Placental epithelial cell (primary cell): Measurements from ENCODE around the gene ARMCX1. TPM values are rescaled to one million over a fixed set of nuclear protein-coding genes. Genes with fewer than 3 reads are reported as not detected.

Experiments
- total RNA-seq: library from RNA; depleted of rRNA; stranded (reverse); fragments of >200 nt; gene quantifications from 2 replicates; pipeline ENCODE4 v1.2.3, GENCODE V29; 2012

Gene ARMCX1
- 56.1 and 101 TPM in 2 replicates for total RNA-seq

DNA sequence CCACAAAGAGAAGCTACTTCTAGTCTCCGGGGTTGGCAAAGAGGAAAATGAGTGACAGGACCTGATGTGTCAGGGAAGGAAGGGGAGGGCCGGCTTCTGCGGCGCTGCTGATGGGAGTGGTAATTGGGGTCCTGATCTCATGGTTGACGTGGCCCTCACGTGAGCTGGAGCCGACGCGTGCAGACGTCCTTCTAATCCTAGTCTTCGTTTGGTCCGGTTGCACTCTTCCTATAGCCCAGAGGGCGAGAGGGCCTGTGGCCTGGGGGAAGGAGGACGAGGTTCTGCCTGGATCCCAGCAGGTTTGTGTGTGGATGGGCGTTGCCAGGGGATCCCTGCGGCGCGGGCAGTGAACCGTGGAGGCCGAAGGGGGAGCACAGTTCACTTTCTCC, at the start of gene ARMCX1:
Gene ARMCX1, plus strand, starts transcription at position 186 of the 389 bp plus-strand sequence. CDS start 2,384 bp downstream, outside the sequence.

Other genes starting within 250 kb of the ARMCX1 start
- gene TIMM8A, start 201.8 kb upstream of the ARMCX1 start, total RNA-seq = 2.8 and 3.9 TPM in 2 replicates
- not detected in 2 replicates for gene BTK, start 164.4 kb upstream of the ARMCX1 start, total RNA-seq
- 158 and 599 TPM in 2 replicates for gene RPL36A, start 159.5 kb upstream of the ARMCX1 start, total RNA-seq
- gene GLA, start 142.6 kb upstream of the ARMCX1 start, total RNA-seq = 25.5 and 29.6 TPM in 2 replicates
- 56.8 and 66.7 TPM in 2 replicates for gene HNRNPH2, start 142.3 kb upstream of the ARMCX1 start, total RNA-seq
- 5.2 and 7.1 TPM in 2 replicates for gene ARMCX4, start 65.1 kb upstream of the ARMCX1 start, total RNA-seq
- 23.4 and 44.4 TPM in 2 replicates for gene ARMCX6, start 67.5 kb downstream of the ARMCX1 start, total RNA-seq
- gene ARMCX3, start 72.6 kb downstream of the ARMCX1 start, total RNA-seq = 55.4 and 65.2 TPM in 2 replicates
- 69.5 and 75.6 TPM in 2 replicates for gene ARMCX2, start 109.3 kb downstream of the ARMCX1 start, total RNA-seq